Ascending aorta (tissue), 2 donors: ENCODE measurements around the gene BCAP31. TPM values are rescaled to one million over a fixed set of nuclear protein-coding genes. Genes with fewer than 3 reads are reported as not detected.

Experiments used
- DNase-seq, 2 donors: peaks; one replicate each; pipeline ENCODE4 v3.0.0-alpha.2; 2019; ENCODE audit warnings: low spot score in 2 of 2
- H3K27ac ChIP-seq, 2 donors: fragments of 200-600 bp; sonication (generic); one replicate each; pipeline ENCODE4 v1.5.1; 2016 to 2017; ENCODE audit warnings: mild to moderate bottlenecking in 1 of 2
- H3K27me3 ChIP-seq: fragments of 200-600 bp; sonication (generic); one replicate; pipeline ENCODE4 v1.5.1; 2017
- H3K36me3 ChIP-seq, 2 donors: fragments of 200-600 bp; sonication (generic); one replicate each; pipeline ENCODE4 v1.5.1; 2016
- H3K4me1 ChIP-seq, 2 donors: fragments of 200-600 bp; sonication (generic); one replicate each; pipeline ENCODE4 v1.5.1; 2016 to 2017; ENCODE audit warnings: mild to moderate bottlenecking in 1 of 2
- H3K4me3 ChIP-seq, 2 donors: fragments of 200-600 bp; sonication (generic); one replicate each; pipeline ENCODE4 v1.5.1; 2016 to 2017; ENCODE audit warnings: mild to moderate bottlenecking in 1 of 2
- H3K9me3 ChIP-seq, 2 donors: fragments of 200-600 bp; sonication (generic); one replicate each; pipeline ENCODE4 v1.5.1; 2016
- CTCF ChIP-seq, 3 experiments: fragments of 200-600 bp in 2 of 3; fragments of 450-650 bp in 1 of 3; sonication (generic) in 2 of 3; IDR thresholded peaks; one replicate each; pipeline ENCODE4 v1.5.1; 2016 to 2019; ENCODE audit warnings: antibody characterized with exemption in 3 of 3, mild to moderate bottlenecking in 1 of 3, moderate library complexity in 1 of 3
- intact Hi-C: fragments of 100-400 bp; cut with DNase I; formaldehyde crosslinking; loops from one replicate; pipeline ENCODE4 v1.15.1; 2023
- total RNA-seq: library from RNA; depleted of rRNA; stranded (reverse); fragments of >200 nt; gene quantifications from one replicate; pipeline ENCODE4 v1.1.0, GENCODE V29; 2016

BCAP31 gene
- total RNA-seq, 1 donor from 2014 or later: 63.0 TPM

- Histone ChIP-seq H3K9me3 (no peaks in the 10 kb centered on the region), H3K27ac (no peak overlapping the region), H3K4me1 (no peaks in the 10 kb centered on the region), H3K27me3 (peaks cover 4% of the 10 kb centered on the region), H3K4me3 (no peak overlapping the region), H3K36me3 (no peaks in the 10 kb centered on the region)
- TF ChIP-seq CTCF (IDR thresholded peaks at IDR 0.05): no peak
- intact Hi-C loops: no loop called here
- no peak for DNase-seq
Measured at GRCh38 chrX:153672531-153673427, 51.4 kb downstream of the BCAP31 start.

DNA sequence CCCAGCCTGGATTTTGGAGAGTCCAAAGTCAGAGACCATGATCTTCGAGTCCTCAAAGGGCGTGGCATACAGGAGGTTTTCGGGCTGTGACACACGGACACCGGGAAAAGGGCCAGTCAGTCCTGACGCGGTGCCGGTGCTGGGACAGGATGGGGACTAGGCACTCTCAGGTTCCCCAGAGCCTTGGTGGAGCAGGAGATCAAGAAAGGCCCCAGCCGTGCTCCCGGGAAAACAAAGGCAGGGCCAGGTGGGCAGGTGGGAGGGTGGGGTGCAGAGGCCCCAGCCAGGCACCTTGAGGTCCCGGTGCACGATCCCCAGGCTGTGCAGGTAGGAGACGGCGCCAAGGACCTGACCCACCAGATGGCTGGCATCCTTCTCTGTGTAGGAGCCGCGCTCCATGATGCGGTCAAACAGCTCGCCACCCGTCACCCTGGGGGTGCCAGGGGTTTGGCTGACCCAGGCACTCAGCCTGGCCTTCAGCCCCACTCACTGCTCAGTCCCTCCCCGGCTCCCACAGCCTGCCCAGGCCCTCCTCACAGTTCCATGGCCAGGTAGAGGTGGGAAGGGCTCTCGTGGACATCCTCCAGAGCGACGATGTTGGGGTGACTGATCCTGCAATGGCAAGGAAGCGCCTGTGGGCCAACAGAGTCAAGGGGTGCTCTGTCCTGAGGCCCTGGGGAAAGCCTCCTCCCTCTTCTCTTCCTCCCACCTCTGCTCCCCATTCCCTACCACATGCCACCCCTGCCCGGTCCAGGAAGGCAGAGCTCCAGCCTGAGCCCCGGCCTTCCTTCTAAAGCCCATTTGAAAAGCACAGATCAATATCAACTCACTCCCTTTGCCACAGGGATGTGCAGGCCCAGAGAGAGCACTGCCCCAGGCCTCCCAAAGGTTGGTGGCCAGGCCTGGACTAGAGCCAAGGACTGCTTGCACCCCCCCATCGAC is 52.3 kb downstream of the BCAP31 start:
- intact Hi-C loops: no loop called here
- H3K36me3 ChIP-seq: no peaks in the 10 kb centered on the region
- no peak for TF ChIP-seq CTCF (IDR thresholded peaks at IDR 0.05)
- no peak for DNase-seq
- H3K27ac ChIP-seq: no peak overlapping the region
- H3K4me1 ChIP-seq: no peaks in the 10 kb centered on the region
- H3K9me3 ChIP-seq: no peaks in the 10 kb centered on the region
- H3K4me3 ChIP-seq: no peak overlapping the region
- H3K27me3 ChIP-seq: peaks cover 4% of the 10 kb centered on the region

GRCh38 chrX:153670748-153671588 is 53.2 kb downstream of the BCAP31 start:
- Histone ChIP-seq H3K36me3 (no peaks in the 10 kb centered on the region), H3K4me1 (no peaks in the 10 kb centered on the region), H3K9me3 (no peaks in the 10 kb centered on the region), H3K27ac (no peak overlapping the region), H3K27me3 (peaks cover 4% of the 10 kb centered on the region), H3K4me3 (no peak overlapping the region)
- intact Hi-C loops: no loop called here
- no peak for DNase-seq
- TF ChIP-seq CTCF (IDR thresholded peaks at IDR 0.05): no peak

DNA sequence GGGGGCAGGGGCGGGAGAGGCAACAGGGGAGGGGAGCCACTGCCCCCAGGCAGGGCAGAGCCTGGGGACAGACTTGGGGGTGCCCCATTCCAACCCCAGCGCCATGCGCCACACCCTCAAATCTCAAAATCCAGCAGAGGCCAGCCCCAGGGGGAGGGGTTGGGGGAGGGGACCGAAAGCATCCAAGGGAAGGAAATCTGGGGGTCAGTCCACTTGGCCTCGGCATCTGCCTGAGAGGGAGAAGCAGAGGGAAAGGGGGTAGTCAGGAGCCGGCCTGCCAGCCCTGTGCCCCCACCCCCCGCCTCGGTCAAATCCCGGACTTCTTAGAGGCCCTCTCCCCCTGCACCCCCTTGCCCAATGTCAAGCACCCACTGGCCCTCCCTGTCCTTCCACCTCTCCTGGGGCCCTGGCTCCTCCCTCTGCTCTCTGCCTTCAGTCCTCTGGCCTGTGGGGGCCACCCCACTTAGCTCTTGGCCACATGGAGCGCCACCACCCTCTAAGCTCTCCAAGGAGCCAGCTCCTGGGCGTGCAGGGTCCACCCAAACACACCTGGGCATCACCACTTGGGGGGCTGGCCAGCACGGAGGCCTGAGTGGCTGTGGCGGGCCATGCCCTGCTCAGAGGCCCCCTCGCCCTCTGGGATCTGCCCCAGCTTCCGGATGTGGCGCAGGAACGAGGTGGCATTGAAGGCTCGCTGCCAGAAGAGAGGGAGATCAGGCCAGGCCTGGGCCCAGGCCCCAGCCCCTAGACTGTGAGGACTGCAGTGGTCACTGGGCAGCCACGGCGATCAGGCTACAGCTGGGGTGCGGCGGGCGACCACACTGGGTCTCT is 54.1 kb downstream of the BCAP31 start:
- Histone ChIP-seq H3K27me3 (peaks cover 4% of the 10 kb centered on the region), H3K36me3 (no peaks in the 10 kb centered on the region), H3K4me1 (no peaks in the 10 kb centered on the region), H3K27ac (no peak overlapping the region), H3K4me3 (no peak overlapping the region), H3K9me3 (no peaks in the 10 kb centered on the region)
- no peak for DNase-seq
- TF ChIP-seq CTCF (IDR thresholded peaks at IDR 0.05): no peak
- intact Hi-C loops: loop anchor here (2.0 to 10.0 kb wide), 5 partner anchors 59 to 711 kb away; no protein-coding TSS in a partner anchor
